Measurements from ENCODE around the gene MDN1. TPM values are rescaled to one million over a fixed set of nuclear protein-coding genes. Genes with fewer than 3 reads are reported as not detected.

Gene MDN1
- polyA plus RNA-seq, 1 of the 3 experiments (the other 2 are of a cell fraction), result 8.5 TPM

- no peak for TF ChIP-seq TEAD4 (IDR thresholded peaks at IDR 0.05; ENCODE audit: borderline replicate concordance, insufficient read depth)
- TF ChIP-seq PBX3 (IDR thresholded peaks at IDR 0.05), result no peak
- no peak for TF ChIP-seq FOXJ3 (CRISPR knock-in tag; IDR thresholded peaks at IDR 0.05)
These were observed 209.4 kb downstream of the MDN1 start (continued) for GRCh38 chr6:89610149-89610642.

GRCh38 chr6:89605861-89606260 is 213.7 kb downstream of the MDN1 start:
- Histone ChIP-seq H4K20me1 (ENCODE audit: insufficient read depth) (no peaks in the 10 kb centered on the region), H3K4me1 (ENCODE audit: control insufficient read depth in 1 of 2, insufficient read depth in 2 of 2, low read depth in 1 of 2, low read length in 1 of 2) (no peaks in the 10 kb centered on the region), H3K79me2 (ENCODE audit: insufficient read depth) (no peaks in the 10 kb centered on the region), H3K9me2 (no peaks in the 10 kb centered on the region), H3K36me3 (replicated peaks in 1 of 2; ENCODE audit: control insufficient read depth in 1 of 2, insufficient read depth in 2 of 2, low read length in 1 of 2) (no peaks in the 10 kb centered on the region), H3K9ac (no peak overlapping the region), H3K27me3 (ENCODE audit: insufficient read depth) (no peaks in the 10 kb centered on the region), H3K27ac (ENCODE audit: low read depth in 2 of 2, low read length in 1 of 2) (no peak overlapping the region), H3K4me3 (ENCODE audit: low read depth in 2 of 2, low read length in 1 of 2) (no peak overlapping the region), H3K4me2 (no peak overlapping the region), H3K9me3 (no peaks in the 10 kb centered on the region), H2AFZ (ENCODE audit: low read depth) (no peak overlapping the region), H3F3A (replicated peaks; ENCODE audit: insufficient read depth) (no peaks in the 10 kb centered on the region)
- ChIA-PET CTCF (no interaction called here), POLR2A (no interaction called here)
- 63% methylated on average over 4 of the region's 5 CpGs for WGBS (ENCODE audit: low lambda C conversion rate)
- DNase-seq, result no peak
- TF ChIP-seq GATA2 (CRISPR knock-in tag; IDR thresholded peaks at IDR 0.05), result no peak
- TF ChIP-seq TAF1 (IDR thresholded peaks at IDR 0.05; ENCODE audit: borderline replicate concordance, low read depth, low read length), result no peak
- TF ChIP-seq PBX3 (IDR thresholded peaks at IDR 0.05), result no peak
- no peak for TF ChIP-seq POLR2AphosphoS5 (IDR thresholded peaks at IDR 0.05; ENCODE audit: low read depth, low read length)
- TF ChIP-seq MAX (IDR thresholded peaks at IDR 0.05; ENCODE audit: low read depth), result no peak
- TF ChIP-seq ELF1 (IDR thresholded peaks at IDR 0.05), result no peak
- no peak for TF ChIP-seq IRF3 (IDR thresholded peaks at IDR 0.05; ENCODE audit: low read depth, low read length)

GRCh38 chr6:89604653-89605052 is 214.9 kb downstream of the MDN1 start:
- H4K20me1 ChIP-seq (ENCODE audit: insufficient read depth), result no peaks in the 10 kb centered on the region
- CTCF ChIA-PET, result interaction anchor here (1.2 to 1.9 kb wide), 5 partner anchors 13 to 237 kb away, joined by 3 to 7 read pairs (median 4); no protein-coding TSS in a partner anchor
- POLR2A ChIA-PET, result no interaction called here
- no peaks in the 10 kb centered on the region for H3K9me3 ChIP-seq
- no peaks in the 10 kb centered on the region for H3K4me1 ChIP-seq (ENCODE audit: control insufficient read depth in 1 of 2, insufficient read depth in 2 of 2, low read depth in 1 of 2, low read length in 1 of 2)
- no peak overlapping the region for H2AFZ ChIP-seq (ENCODE audit: low read depth)
- H3K27ac ChIP-seq (ENCODE audit: low read depth in 2 of 2, low read length in 1 of 2), result no peak overlapping the region
- no peak overlapping the region for H3K4me3 ChIP-seq (ENCODE audit: low read depth in 2 of 2, low read length in 1 of 2)
- H3K79me2 ChIP-seq (ENCODE audit: insufficient read depth), result no peaks in the 10 kb centered on the region
- no peaks in the 10 kb centered on the region for H3F3A ChIP-seq (replicated peaks; ENCODE audit: insufficient read depth)
- no peak for DNase-seq
- no peak overlapping the region for H3K9ac ChIP-seq
- H3K27me3 ChIP-seq (ENCODE audit: insufficient read depth), result no peaks in the 10 kb centered on the region
- no peaks in the 10 kb centered on the region for H3K36me3 ChIP-seq (replicated peaks in 1 of 2; ENCODE audit: control insufficient read depth in 1 of 2, insufficient read depth in 2 of 2, low read length in 1 of 2)
- no peaks in the 10 kb centered on the region for H3K9me2 ChIP-seq
- no peak overlapping the region for H3K4me2 ChIP-seq
- 67% methylated on average over 4 of the region's 5 CpGs for WGBS (ENCODE audit: low lambda C conversion rate)
- TF ChIP-seq CTCF (IDR thresholded peaks at IDR 0.05), result no peak
- TF ChIP-seq SIN3A (IDR thresholded peaks at IDR 0.05; ENCODE audit: borderline replicate concordance, low read depth, low read length), result no peak
- no peak for TF ChIP-seq POLR2AphosphoS5 (IDR thresholded peaks at IDR 0.05; ENCODE audit: low read depth, low read length)
- no peak for TF ChIP-seq EP300 (IDR thresholded peaks at IDR 0.05; ENCODE audit: borderline replicate concordance in 1 of 2, low read depth in 1 of 2, low read length in 1 of 2)
- no peak for TF ChIP-seq ZBTB33 (IDR thresholded peaks at IDR 0.05; ENCODE audit: borderline replicate concordance, low read depth)
- TF ChIP-seq RXRA (IDR thresholded peaks at IDR 0.05; ENCODE audit: borderline replicate concordance, low read depth), result no peak
- TF ChIP-seq TAF1 (IDR thresholded peaks at IDR 0.05; ENCODE audit: borderline replicate concordance, low read depth, low read length), result no peak
- TF ChIP-seq TEAD4 (IDR thresholded peaks at IDR 0.05; ENCODE audit: borderline replicate concordance, insufficient read depth), result no peak
- TF ChIP-seq RAD21 (IDR thresholded peaks at IDR 0.05; ENCODE audit: low read length), result no peak
- TF ChIP-seq ELF1 (IDR thresholded peaks at IDR 0.05), result no peak
- no peak for TF ChIP-seq TCF12 (IDR thresholded peaks at IDR 0.05)

Measured in SK-N-SH (cell line).